SIG-M5 treated with dmso at 0.1 percent for 504 hours (cell line): ENCODE data around the gene BPGM.

Experiments used
- DNase-seq: peaks from one replicate; lab custom pipeline; 2025; ENCODE audit not compliant: unreplicated experiment; lab: John Stamatoyannopoulos, UW

Gene BPGM

DNA sequence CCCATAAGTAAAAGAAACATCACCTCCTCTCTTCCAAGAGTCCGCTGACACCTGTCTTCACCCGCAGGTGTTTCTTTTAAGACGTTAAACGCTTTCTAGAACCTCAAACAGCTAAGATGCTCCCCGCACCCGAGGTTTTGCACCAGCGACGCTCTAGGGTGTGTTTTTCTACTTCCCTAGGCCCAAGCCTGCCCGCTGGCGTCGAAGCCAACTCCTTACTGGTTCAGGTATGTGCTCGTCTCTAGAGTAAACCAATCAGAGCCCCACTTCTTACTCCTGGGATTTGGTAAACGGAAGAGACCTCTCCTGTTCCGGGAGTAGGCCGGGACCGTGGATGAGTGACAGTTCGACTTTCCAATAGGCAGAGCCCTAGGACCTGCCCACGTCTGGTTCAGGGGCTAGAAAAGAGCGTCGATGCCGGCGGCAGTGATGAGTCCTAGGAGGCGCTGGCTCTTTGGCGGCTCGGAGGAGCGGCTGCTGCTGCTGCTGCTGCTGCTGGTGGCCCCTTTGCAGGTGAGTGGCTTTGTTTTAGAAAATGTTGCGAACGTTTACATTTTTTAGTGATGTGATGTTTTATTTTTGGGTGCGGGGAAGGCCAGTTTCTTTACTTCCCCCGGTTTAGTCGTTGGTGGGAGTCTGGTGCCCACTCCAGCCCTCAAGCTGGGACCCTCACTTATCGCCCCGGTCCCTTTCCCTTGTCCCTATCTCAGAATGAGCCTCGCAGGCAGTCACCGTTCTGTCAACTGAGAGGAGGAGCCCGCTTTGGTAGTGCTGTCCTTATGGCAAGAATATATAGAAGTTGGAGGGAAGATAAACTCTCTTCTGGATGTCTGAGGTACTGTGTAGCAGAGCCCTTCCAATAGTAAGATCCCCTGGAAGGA lies at the start of gene BPGM:
BPGM (plus strand) TSS at position 429 of the 881 bp plus-strand sequence. CDS start 14,655 bp downstream, outside the sequence.
- peak; percentile 99 for DNase-seq

DNA sequence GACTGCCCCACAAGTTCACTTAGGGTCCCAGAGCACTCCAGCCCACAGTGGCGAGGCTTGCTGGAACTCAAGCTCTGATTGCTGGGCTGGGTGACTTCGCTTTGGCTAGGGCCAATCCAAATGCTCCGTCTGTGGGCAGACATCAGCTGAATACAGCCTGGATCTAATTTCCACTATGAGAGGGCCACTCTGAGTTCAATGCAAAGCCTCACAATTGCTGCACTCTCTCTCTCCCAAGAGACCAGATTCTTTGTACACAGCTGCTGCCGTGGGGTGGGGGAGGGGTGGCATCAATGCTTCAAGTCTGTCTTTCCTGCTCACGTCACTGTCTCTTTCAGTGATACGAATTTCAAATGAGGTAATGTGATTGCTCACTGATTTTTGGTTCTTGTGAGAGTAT lies 47.3 kb upstream of the BPGM start:
- no peak for DNase-seq

DNA sequence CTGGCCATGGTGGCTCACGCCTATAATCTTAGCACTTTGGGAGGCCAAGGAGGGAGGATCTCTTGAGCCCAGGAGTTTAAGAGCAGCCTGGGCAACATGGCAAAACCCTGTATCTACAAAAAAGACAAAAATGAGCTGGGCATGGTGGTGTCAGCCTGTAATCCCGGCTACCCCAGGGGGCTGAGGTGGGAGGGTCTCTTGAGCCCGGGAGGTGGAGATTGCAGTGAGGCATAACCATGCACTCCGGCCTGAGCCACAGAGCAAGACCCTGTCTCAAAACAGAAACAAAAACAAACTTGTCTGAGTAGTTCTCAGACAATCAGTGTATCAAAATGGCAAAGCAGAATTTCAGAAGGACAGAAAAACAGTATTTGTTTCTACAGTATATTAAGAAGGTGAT lies 45.2 kb upstream of the BPGM start:
- DNase-seq: no peak

DNA sequence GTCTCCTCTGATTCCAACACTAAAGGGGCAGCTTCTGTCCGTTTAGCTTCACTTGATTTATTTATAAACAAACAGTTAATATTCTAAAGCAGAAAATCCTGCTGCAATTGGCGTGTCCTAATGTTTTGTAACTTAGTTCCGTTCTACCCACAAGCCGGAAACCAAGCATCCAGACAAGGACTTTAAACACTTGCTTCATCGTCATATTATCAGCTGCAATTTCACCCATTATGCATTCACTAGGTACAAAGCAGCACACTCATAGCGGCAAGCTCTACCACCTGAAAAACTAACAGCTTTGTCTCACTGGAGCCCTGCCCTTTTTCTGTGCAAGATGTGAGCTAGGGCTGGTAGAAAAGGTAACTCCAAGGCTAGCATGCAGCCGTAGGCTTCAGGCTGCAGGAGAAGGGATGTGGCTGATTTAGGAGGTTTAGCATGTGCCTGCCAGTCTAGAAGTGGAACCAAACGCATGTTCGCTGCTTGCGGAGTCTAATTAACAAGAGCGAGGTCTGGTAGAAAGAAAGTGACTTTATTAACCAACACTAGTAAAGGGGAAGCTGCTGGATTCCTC lies 43.7 kb upstream of the BPGM start:
- DNase-seq: peak; percentile 94

DNA sequence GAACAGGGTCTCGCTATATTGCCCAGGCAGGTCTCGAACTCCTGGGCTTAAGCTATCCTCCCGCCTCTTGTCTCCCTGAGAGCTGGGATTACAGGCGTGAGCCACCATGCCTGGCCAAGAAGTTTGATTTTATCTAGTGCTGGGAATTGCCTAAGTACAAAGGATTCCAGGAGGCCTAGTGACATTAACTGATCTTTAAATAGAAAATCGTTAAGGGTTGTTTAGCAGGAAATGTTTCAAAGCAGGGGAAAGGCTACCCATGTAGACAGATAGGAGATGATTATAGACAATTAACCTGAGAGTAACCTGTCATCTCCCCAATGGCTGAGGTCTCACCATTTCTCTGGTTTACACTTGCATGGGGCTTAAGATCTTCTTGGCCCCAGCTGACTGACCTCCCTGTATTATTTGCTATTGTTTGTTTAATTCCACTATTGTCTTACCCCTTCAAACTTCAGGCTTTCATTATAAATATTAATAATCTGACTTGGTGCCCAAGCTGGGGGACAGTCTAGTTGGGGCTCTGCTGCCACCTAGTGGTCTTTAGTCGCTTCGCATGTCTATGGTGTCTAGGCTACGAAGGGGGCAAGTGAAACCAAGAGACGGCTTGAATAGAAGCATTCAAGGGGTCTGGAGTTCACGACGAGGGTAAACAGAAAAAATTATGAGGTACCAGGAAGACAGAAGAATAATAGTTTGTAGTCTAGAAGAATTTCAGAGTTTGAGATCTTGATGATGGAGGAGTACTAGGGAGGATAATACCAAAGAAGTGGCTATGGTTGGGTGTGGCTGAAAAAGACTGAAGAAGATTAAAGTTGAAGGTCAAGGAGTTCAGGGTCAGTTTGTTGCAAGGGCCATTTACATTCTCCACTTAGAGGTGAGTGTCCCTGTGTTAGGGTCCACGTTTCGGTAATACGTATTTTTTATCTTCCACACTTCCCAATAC lies 40.4 kb upstream of the BPGM start:
- DNase-seq: peak; percentile 56

DNA sequence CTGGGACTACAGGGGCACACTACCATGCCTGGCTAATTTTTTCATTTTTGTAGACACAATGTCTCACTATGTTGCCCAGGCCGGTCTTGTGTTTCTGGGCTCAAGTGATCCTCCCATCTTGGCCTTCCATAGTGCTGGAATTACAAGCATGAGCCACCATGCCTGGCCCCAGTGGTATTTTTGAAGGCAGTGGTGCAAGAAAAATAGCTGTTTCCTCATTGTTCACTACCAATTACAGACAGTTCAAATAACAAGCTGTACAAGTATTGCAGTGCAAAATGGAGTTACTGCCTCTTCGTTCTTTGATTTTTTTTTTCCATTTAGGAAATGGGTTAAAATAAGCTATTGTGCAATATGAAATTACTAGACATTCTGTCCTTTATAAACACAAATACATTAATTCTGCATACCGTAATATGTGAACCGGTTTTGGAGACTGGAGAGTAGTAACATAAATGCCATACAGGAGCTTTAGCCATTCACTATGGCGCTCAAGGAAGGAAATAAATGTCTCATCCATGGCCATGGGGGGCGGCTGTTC lies 35.0 kb upstream of the BPGM start:
- DNase-seq: no peak

DNA sequence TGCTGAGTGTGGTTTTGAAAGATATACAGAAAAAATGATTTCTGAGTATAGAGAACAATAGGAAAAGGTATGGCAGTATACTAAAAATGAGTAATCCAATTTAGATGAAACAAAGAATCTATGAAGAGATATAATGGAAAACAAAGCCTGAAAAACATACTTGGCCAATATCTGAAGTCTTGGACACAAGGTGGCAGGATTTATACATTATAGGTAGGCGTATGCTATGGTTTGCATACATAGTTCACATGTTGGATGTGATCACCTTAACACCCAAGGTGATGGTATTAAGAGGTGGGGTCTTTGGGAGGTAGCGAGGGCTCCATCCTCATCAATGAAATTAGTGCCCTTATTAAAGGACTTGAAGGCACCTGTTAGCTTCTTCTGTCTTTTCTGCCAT lies 34.5 kb upstream of the BPGM start:
- no peak for DNase-seq

DNA sequence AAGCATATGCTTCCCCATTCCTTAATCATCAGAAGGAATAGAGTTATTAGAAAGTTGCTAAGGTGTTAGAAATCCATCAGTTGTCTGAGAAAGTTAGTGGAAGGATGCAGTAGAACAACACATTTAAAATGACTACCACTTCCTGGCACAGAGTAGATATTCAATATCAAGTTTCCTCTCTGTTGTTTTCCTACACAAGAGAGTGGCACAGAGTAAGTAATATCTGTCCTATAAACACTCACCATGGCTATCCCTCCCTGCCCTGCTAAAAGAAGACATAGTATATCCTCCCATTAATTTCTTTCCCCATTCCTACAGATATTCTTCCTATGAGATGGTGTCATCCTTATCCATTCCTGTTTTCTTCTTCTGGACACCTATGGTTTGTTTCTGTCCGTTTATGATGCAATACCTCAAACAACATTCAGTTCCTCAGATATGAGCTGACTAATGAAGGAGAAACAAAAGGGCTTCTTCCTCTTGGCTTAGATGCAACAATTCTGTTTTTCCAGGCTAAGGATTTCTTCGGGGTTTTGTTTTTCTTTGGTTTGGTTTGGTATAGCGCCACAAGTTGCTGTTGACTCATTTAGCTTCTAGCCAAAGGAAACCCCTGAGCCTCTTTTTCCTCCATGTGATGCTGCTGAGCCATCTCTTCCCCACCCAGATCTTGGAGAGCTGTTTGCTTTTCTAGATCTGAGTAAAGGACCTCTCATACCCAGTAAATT lies 32.9 kb upstream of the BPGM start:
- DNase-seq: peak; percentile 59

DNA sequence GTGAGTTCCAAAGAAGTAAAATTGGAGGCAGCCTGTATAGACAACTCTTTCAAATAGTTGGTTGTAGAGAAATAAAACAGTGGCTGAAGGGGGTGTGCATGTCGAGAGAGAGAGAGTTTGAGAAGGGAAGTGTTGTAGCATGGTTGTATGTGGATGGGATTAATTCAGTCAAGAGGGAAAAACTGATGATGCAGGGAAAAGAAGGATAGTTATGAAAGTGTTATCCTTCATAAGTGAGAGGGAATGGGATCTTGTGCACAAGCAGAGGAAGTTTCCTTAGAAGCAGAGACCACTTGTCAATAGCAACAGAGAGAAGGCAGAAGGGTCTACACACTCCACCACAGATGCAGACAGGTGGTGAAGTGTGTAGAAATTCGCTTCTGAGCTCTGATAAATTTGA lies 30.0 kb upstream of the BPGM start:
- no peak for DNase-seq

DNA sequence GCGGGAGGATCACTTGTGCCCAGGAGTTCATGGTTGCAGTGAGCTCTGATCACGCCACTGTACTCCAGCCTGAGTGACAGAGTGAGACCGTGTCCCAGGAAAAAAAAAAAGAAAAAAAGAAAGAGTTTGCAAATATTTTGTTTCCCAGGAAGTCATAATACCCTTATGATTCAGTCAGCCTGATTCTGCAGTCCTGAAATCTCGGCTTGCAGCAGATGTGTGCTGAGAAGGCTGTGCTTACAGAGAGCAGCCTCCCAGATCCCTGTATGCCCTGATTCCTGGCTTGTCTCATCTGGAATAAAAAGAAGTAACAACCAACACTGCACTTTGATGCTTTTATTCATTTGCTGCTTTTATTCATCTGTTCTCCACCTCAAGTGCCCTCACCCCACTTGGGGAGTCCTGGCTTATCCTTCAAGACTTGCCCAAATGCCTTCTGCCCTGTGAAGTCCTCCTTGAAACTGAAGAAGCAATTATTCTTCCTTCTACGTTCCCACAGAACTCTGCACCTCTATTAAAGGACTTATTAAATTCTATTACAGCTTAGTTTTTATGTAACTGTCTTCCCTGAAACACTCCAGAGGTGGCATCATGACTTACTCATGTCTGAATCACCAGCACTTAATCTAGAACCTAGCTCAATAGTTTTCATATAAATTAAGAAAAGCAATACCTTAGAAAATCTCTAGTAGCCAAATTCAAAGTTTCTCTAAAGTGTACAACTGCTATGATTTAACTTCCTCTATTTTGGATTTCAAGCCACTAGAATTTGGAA lies 27.7 kb upstream of the BPGM start:
- peak; percentile 24 for DNase-seq

DNA sequence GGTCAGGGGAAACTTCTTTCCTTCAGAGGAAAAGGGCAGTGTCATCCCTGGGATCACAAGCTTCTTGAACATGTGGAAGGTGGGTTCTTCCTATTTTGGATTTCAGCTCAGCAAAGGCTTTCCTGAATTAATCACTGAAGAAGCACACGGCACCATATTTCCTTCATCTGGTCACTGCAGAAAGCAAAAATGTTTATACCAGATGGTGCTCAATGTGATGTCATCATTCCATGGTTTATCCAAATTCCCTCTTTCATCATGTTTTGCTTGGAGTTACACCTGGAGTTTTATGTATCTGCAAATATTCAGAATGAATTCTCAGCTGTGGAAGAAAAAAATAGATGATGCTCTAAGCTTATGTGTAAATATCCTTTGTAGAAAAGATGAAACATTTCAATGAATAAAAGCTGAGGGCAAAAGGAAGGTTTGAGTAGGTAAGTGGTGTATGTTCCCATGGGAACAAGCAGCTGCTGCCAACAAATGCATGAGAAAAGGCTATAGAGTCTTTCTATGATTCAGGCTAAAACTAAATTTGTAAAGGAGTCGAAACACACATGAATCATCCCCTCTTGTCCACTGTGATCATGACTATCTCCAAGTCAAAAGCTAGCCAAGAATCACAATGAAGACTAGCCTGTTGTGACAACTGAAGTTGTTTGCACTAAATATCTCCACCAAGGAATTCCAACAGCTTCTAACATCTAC lies 26.9 kb upstream of the BPGM start:
- DNase-seq: no peak

DNA sequence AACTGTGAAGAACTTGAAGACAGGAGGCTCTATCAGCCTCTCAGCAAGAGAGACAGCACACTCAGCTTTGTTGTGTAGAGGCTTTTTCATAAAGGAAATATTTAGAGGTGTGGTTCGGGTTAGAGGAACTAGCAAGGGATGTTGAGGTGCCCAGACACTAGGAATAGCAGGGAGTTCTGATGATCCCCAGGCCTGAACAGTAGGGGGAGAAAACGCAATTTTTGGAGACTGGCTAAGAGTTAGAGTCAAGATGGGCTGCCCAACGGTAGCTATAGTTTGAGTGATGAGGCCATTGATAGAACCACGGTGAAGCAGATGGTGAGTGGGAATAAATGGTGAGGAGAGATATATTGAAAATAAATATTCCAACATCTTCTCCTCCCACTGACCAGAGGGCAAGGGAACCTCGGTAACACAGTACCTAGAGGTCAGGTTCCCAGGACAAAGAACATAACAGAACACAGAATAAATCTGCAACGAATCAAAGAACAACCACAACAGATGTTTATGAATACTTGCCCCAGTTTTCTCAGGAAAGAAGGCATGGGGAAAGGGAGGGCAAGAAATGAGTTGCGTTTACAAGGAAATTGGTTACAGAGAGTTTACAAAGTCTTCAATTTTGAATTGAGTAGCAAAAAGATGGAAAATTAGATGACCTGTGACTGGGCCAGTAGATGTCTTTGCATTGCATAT lies 24.2 kb upstream of the BPGM start:
- no peak for DNase-seq

DNA sequence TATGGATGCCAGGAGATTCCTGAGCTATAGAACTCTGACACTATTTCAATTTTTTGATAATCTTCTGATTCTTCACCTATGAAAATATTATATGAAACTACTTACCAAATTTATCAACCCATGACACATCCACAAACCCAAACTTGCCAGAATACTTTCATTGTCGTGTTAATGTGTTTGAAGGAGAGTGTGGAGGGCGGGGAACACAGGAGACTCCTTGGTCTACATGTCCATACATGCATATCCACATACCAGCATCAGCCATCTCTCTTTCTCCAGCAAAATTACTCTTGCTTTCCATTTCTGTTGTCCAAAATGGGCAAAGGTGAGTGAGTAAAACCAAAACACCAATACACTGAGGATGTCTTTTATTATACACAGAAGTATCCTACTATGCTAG lies 23.5 kb upstream of the BPGM start:
- DNase-seq: no peak

DNA sequence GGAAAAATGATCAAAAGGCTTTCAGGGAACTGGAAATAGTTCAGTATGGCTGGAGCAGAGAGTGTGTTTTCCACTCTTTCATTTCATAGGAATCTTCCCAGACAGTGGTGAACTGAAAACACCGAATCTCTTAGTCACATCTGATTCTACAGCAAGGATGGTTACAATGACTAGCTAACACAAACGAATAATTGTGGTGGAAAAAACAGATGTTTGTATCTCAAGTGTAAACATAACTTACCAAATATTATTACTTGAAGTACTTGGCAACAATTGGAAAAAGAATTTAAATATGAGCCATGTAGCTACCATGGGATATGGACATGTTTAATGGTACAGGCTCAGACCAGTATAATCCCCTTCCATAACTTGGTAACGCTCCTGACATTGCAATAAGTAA lies 21.1 kb upstream of the BPGM start:
- no peak for DNase-seq

DNA sequence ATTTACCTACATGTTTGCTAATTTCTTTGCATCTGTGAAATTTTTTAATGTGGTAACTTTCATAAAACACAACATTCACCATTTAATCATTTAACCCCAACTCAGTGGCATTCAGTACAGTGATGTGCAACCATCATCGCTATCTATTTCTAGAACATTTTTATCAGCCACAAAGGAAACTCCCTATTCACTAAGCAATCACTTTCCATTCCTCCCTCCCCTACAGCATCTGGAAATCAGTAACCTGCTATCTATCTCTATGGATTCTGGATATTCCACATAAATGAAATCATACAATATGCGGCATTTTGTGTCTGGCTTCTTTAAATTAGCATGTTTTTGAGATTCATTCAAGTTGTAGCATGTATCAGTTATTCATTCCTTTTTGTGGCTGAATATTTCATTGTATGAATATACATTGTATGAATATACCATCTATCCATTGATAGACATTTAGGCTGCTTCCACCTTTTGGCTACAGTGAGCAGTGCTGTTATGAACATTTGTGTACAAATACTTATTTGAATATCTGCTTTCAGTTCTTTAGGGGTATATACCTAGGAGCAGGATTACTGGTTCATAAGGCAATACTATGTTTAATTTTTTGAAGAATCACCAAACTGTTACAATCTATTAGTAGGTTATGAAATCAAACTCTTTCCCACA lies 19.4 kb upstream of the BPGM start:
- DNase-seq: no peak

DNA sequence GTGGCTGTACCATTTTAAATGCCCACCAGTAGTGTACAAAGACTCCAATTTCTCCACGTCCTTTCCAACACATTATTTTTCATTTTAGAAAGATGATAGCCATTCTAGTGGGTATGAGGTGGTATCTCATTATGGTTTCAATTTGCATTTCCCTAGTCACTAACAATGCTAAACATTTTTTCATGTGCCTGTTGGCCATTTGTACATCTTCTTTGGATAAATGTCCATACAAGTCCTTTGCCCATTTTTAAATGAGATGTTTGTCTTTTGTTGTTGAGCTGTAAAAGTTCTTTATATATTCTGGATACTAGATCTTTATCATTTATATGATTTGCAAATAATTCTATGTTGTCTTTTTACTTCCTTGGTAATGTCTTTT lies 18.9 kb upstream of the BPGM start:
- DNase-seq: no peak

DNA sequence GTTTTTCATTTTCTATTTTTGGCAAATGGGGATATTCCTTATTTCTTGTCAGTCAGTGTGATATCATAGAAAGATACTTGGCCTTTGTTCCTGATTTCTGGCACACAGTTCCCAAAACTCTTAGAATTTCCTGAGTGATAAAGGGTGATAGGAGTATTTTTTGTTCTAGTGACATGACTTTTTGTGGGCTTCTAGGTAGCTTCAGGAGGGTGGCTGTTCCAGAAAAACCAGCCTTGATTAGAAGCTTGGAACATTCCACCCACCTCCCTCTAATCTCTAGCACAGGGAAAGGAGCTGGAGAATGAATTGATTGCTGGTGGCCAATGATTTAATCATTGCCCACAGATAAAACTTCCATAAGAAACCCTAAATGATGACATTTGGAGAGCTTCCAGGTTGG lies 17.2 kb upstream of the BPGM start:
- DNase-seq: no peak

DNA sequence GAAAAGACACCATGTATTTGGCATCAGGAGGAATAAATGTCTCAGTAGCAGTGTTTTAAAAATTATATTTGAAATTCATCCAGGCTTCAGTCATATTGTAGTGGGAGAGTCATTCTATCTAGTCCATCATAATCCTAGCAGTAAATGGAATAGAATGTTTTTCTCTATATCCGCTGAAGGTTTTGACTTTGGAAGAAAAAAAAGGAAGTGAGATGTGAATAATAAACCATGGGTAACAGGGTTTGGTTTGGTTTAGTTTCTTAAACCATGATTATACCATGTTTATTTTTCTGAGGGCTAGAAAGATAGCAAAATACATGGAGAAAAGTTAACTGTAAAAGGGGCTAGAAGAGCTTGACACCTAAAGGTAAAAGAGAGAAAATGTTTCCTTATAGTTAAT lies 16.4 kb upstream of the BPGM start:
- DNase-seq: no peak
